Measurements from ENCODE around the gene SPTBN4.

DNA sequence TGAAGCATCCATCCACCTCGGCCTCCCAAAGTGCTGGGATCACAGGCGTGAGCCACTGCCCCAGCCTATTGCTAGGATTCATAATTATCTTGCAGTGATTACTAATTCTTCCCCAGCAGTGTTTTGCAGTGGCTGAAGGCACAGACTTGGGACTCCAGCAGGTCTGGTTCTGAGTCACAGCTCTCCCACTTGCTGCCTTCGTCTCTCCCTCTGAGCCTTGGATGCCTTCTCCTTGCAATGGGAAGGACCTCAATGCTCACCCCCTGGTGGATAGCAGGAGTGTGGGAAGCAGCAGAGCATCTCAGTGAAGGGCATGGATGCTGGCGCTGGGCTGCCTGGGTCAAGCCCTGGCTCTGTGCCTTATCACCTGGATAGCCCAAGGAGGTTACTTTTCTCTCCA is 72.3 kb downstream of the SPTBN4 start:
- TF ChIP-seq HOXA7 (CRISPR knock-in tag; IDR thresholded peaks at IDR 0.05; ENCODE audit: borderline replicate concordance) (no peak), REPIN1 (tag by site-specific recombination; IDR thresholded peaks at IDR 0.05; ENCODE audit: low read depth) (no peak), ZBTB1 (tag by site-specific recombination; IDR thresholded peaks at IDR 0.05) (no peak), ZNF121 (tag by site-specific recombination; IDR thresholded peaks at IDR 0.05) (no peak), ZNF785 (tag by site-specific recombination; IDR thresholded peaks at IDR 0.05) (no peak), ZBTB7A (tag by site-specific recombination; IDR thresholded peaks at IDR 0.05; ENCODE audit: low read depth) (no peak), ZNF37A (tag by site-specific recombination; IDR thresholded peaks at IDR 0.05) (no peak)
- TF ChIP-seq, protein P1, sequence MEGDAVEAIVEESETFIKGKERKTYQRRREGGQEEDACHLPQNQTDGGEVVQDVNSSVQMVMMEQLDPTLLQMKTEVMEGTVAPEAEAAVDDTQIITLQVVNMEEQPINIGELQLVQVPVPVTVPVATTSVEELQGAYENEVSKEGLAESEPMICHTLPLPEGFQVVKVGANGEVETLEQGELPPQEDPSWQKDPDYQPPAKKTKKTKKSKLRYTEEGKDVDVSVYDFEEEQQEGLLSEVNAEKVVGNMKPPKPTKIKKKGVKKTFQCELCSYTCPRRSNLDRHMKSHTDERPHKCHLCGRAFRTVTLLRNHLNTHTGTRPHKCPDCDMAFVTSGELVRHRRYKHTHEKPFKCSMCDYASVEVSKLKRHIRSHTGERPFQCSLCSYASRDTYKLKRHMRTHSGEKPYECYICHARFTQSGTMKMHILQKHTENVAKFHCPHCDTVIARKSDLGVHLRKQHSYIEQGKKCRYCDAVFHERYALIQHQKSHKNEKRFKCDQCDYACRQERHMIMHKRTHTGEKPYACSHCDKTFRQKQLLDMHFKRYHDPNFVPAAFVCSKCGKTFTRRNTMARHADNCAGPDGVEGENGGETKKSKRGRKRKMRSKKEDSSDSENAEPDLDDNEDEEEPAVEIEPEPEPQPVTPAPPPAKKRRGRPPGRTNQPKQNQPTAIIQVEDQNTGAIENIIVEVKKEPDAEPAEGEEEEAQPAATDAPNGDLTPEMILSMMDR (tag by site-specific recombination; IDR thresholded peaks at IDR 0.05) = peak; percentile 23; the same call in 1 of the 2 replicates

Data from HEK293 (cell line).